Activated naive CD4-positive, alpha-beta T cell treated with anti-CD3 and anti-CD28 coated beads, Interleukin-2, amount 10 ng/mL, durations not matched to agents 7 days and 5 days (primary cell): ENCODE data around the gene AK1.
"Not testable (repeated sequence)": the region's sequence is repeated elsewhere in the genome, so short reads cannot be mapped to it uniquely, and the experiment has no call there.

Source experiments
- CTCF ChIA-PET: fragments of 350-600 bp; sonication (Branson Sonifier 250); formaldehyde crosslinking; loops from one replicate; lab custom pipeline; 2021; ENCODE audit warnings: antibody characterized with exemption; lab: Charles Lee
- DNase-seq: peaks from one replicate; pipeline ENCODE4 v3.0.0-alpha.2; 2020
- H3K27ac Mint-ChIP-seq: one replicate; pipeline ENCODE4 v1.8.0; 2021; ENCODE audit warnings: mild to moderate bottlenecking, moderate library complexity, mixed read lengths
- H3K27me3 Mint-ChIP-seq: one replicate; pipeline ENCODE4 v1.8.0; 2021; ENCODE audit warnings: mild to moderate bottlenecking, mixed read lengths
- H3K36me3 Mint-ChIP-seq: one replicate; pipeline ENCODE4 v1.8.0; 2021; ENCODE audit warnings: mixed read lengths
- H3K4me1 Mint-ChIP-seq: one replicate; pipeline ENCODE4 v1.8.0; 2021; ENCODE audit warnings: mixed read lengths
- H3K4me3 Mint-ChIP-seq: one replicate; pipeline ENCODE4 v1.8.0; 2021; ENCODE audit warnings: mild to moderate bottlenecking, moderate library complexity, mixed read lengths
- H3K9me3 Mint-ChIP-seq: one replicate; pipeline ENCODE4 v1.8.0; 2021; ENCODE audit warnings: mixed read lengths

Gene AK1

GRCh38 chr9:127884976-127885490 is 7.6 kb upstream of the AK1 start:
- Mint-ChIP-seq H3K4me3 (no peak overlapping the region), H3K4me1 (peaks cover 12% of the 10 kb centered on the region), H3K36me3 (peaks cover 37% of the 10 kb centered on the region), H3K9me3 (no peaks in the 10 kb centered on the region), H3K27ac (no peak overlapping the region), H3K27me3 (no peaks in the 10 kb centered on the region)
- no peak for DNase-seq
- CTCF ChIA-PET, result interaction anchor here (1.1 kb wide), 1 partner anchor 15 kb away, joined by 4 read pairs; no protein-coding TSS in a partner anchor

DNA sequence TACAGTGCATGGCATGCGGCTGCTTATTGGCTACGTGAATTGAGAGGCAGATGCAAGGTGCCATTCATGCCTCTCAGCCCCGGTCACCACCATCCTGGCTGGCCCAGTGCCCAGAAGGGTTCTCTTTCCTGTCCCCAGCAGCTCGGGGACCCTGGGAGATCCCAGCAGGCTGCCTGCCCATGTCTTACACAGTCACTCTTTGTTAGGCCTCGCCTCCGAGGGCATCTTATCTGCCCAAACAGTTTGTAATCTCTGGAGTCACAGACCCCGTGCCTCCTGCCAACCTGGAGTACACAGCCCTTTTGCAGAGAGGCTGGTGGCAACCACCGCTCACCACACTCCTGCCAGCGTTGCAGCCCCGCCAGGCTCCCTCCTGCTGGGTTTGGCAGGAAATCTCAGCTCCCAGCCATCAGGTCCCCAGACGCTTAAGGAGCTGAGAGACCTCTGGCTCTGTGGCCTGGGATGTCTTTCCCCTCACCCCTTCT is 7.0 kb upstream of the AK1 start:
- DNase-seq, result no peak
- Mint-ChIP-seq H3K4me1 (peaks cover 12% of the 10 kb centered on the region), H3K9me3 (no peaks in the 10 kb centered on the region), H3K4me3 (no peak overlapping the region), H3K27ac (peak overlapping the region; percentile 71), H3K36me3 (peaks cover 35% of the 10 kb centered on the region), H3K27me3 (no peaks in the 10 kb centered on the region)
- CTCF ChIA-PET, result no interaction called here

DNA sequence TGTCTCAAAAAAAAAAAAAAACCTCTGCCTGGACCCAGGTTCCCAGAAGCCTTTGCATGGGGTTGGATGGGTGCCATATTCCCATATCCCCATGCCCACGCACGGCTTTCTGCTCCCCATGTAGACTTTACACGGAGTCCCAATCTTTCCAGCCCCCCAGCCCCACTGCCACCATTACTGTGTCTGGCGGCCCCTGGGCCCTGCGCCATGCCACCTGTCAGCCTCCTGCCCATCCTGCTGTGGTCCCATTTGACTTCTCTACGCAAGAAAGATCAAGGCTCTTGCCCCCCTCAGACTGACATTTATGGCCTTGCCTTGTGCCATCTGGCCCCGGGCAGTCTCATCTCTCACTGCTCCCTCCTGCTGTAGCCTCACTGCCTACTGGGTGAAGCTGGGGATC is 6.5 kb upstream of the AK1 start:
- no peak for DNase-seq
- H3K4me3 Mint-ChIP-seq, result no peak overlapping the region
- no peaks in the 10 kb centered on the region for H3K9me3 Mint-ChIP-seq
- peaks cover 38% of the 10 kb centered on the region for H3K36me3 Mint-ChIP-seq
- H3K27ac Mint-ChIP-seq, result peak overlapping the region; percentile 71
- CTCF ChIA-PET, result interaction anchor here (0.9 kb wide), 1 partner anchor 14 kb away, joined by 3 read pairs; no protein-coding TSS in a partner anchor
- H3K27me3 Mint-ChIP-seq, result no peaks in the 10 kb centered on the region
- peaks cover 13% of the 10 kb centered on the region for H3K4me1 Mint-ChIP-seq

DNA sequence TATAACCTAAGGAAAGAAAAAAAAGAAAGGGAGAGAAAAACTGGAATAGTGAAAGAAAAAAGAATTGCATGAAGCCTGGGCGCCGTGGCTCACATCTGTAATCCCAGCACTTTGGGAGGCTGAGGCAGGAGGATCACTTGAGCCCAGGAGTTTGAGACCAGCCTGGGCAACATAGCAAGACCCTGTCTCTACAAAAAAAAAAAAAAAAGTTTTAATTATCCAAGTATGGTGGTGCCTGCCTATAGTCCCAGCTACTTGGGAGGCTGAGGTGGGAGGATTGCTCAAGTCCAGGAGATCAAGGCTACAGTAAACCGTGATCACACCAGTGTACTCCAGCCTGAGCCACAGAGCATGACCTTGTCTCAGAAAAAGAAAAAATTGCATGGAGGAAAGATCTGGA is 4.2 kb upstream of the AK1 start:
- peaks cover 17% of the 10 kb centered on the region for H3K4me1 Mint-ChIP-seq
- H3K4me3 Mint-ChIP-seq, H3K9me3 Mint-ChIP-seq, H3K27ac Mint-ChIP-seq, DNase-seq: not testable (repeated sequence)
- CTCF ChIA-PET, result interaction anchor here (1.4 to 2.1 kb wide), 4 partner anchors 11 to 154 kb away, joined by 3 to 12 read pairs (median 8); no protein-coding TSS in a partner anchor
- peaks cover 14% of the 10 kb centered on the region for H3K27me3 Mint-ChIP-seq
- H3K36me3 Mint-ChIP-seq, result peaks cover 32% of the 10 kb centered on the region

- CTCF ChIA-PET, result interaction anchor here (1.6 kb wide), 1 partner anchor 155 kb away, joined by 3 read pairs; no protein-coding TSS in a partner anchor
- no peak overlapping the region for H3K4me3 Mint-ChIP-seq
Observed at GRCh38 chr9:127880143-127880542, 2.7 kb upstream of the AK1 start.

GRCh38 chr9:127878652-127879390 is 1.3 kb upstream of the AK1 start:
- CTCF ChIA-PET, result interaction anchor here (0.6 to 1.4 kb wide), 3 partner anchors 9 to 358 kb away, joined by 3 to 5 read pairs (median 4); no protein-coding TSS in a partner anchor
- Mint-ChIP-seq H3K27me3 (peaks cover 16% of the 10 kb centered on the region), H3K27ac (no peak overlapping the region), H3K36me3 (peaks cover 12% of the 10 kb centered on the region), H3K9me3 (no peaks in the 10 kb centered on the region), H3K4me1 (peaks cover 13% of the 10 kb centered on the region), H3K4me3 (no peak overlapping the region)
- no peak for DNase-seq

More at GRCh38 chr9:127880143-127880542, 2.7 kb upstream of the AK1 start:
- peaks cover 24% of the 10 kb centered on the region for H3K36me3 Mint-ChIP-seq
- H3K27ac Mint-ChIP-seq, result no peak overlapping the region
- H3K9me3 Mint-ChIP-seq, result no peaks in the 10 kb centered on the region
- H3K27me3 Mint-ChIP-seq, result peaks cover 16% of the 10 kb centered on the region
- no peak for DNase-seq
- peaks cover 17% of the 10 kb centered on the region for H3K4me1 Mint-ChIP-seq

DNA sequence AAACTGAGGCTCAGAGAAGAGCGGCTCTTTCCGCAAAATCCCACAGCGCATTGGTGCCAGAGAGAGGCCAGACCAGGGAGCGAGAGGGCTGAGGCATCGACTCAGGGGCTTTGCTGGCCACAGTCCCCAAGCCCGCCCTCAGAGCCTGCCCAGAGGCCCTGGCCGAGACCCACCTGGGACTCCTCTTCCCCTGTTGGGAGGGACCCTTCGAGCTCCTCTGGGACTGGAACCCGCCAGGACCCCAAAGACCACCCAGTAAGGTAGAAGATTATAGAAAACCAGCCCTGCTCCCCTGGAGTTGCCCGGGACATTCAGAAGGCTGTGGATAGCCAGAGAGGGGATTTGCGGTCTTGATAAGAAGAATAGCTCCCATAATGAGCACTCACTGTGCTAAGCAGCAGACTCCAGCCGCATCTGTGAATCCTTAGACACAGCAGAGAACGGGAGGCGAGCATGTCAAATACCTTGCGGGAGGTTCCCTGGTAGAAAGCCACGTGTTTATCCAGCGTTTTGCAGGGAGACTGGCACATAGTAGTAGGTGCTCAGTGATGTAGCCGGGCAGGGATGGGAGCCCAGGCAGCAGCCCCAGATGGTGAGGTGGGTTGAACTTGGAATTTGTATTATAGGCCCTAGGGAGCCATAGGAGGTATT is 651 bp upstream of the AK1 start:
- CTCF ChIA-PET, result interaction anchor here (0.6 to 1.4 kb wide), 3 partner anchors 8 to 358 kb away, joined by 3 to 5 read pairs (median 4); no protein-coding TSS in a partner anchor
- H3K4me1 Mint-ChIP-seq, result peaks cover 13% of the 10 kb centered on the region
- H3K9me3 Mint-ChIP-seq, result no peaks in the 10 kb centered on the region
- no peak overlapping the region for H3K27ac Mint-ChIP-seq
- H3K27me3 Mint-ChIP-seq, result peaks cover 16% of the 10 kb centered on the region
- peaks cover 12% of the 10 kb centered on the region for H3K36me3 Mint-ChIP-seq
- no peak for DNase-seq
- H3K4me3 Mint-ChIP-seq, result no peak overlapping the region

DNA sequence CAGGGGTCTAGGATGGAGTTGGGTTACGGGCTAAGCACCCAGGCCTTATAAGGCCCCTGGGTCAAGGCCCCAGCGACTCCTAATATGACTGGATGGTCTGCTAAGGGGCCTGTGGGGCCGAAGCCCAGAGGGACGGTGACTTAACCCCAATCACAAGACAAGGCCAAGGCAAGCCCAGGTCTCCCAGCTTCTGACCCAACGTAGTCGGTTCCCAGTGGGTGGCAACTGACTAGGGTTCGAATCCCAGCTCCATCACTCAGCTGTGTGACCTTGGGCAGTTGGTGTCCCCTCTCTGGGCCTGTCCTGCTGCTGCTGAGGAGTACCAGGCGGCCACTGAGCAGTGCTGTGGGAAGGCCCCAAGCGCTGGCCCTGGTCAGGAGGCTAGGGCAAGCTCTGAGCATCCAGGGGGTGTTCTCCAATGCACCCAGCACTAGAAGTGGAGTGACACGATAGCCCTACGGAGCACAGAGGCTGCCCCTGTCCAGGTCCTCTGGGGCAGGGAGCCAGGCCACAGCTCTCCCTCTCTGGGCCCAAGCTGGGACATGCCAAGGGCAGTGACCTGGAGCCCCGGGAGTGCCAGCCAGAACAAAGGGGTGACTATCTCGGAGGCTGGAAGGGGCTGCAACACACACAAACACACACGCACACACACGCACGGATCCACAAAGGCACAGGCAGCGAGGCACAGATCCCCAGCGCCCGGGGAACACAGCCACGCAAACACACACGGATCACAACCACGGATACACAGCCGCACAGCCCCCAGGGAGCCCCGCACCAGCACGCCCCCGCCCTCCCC is 512 bp downstream of the AK1 start:
- DNase-seq, result no peak
- H3K4me3 Mint-ChIP-seq, result no peak overlapping the region
- peaks cover 7% of the 10 kb centered on the region for H3K4me1 Mint-ChIP-seq
- H3K27ac Mint-ChIP-seq, result peak overlapping the region; percentile 52
- peaks cover 12% of the 10 kb centered on the region for H3K36me3 Mint-ChIP-seq
- CTCF ChIA-PET, result interaction anchor here (0.8 to 1.4 kb wide), 2 partner anchors 44 kb away, joined by 3 to 4 read pairs; no protein-coding TSS in a partner anchor
- no peaks in the 10 kb centered on the region for H3K9me3 Mint-ChIP-seq
- peaks cover 16% of the 10 kb centered on the region for H3K27me3 Mint-ChIP-seq

GRCh38 chr9:127876026-127876763 is 1.3 kb downstream of the AK1 start:
- DNase-seq, result no peak
- peaks cover 7% of the 10 kb centered on the region for H3K4me1 Mint-ChIP-seq
- peaks cover 16% of the 10 kb centered on the region for H3K27me3 Mint-ChIP-seq
- CTCF ChIA-PET, result interaction anchor here (0.8 kb wide), 1 partner anchor 45 kb away, joined by 3 read pairs; no protein-coding TSS in a partner anchor
- H3K27ac Mint-ChIP-seq, result no peak overlapping the region
- peaks cover 11% of the 10 kb centered on the region for H3K36me3 Mint-ChIP-seq
- no peak overlapping the region for H3K4me3 Mint-ChIP-seq
- H3K9me3 Mint-ChIP-seq, result no peaks in the 10 kb centered on the region

- Mint-ChIP-seq H3K9me3 (no peaks in the 10 kb centered on the region), H3K4me1 (peaks cover 7% of the 10 kb centered on the region), H3K27ac (no peak overlapping the region), H3K27me3 (peaks cover 16% of the 10 kb centered on the region), H3K36me3 (peaks cover 11% of the 10 kb centered on the region), H3K4me3 (no peak overlapping the region)
- no peak for DNase-seq
- CTCF ChIA-PET, result no interaction called here
Observed at GRCh38 chr9:127875306-127875966, 2.0 kb downstream of the AK1 start.

DNA sequence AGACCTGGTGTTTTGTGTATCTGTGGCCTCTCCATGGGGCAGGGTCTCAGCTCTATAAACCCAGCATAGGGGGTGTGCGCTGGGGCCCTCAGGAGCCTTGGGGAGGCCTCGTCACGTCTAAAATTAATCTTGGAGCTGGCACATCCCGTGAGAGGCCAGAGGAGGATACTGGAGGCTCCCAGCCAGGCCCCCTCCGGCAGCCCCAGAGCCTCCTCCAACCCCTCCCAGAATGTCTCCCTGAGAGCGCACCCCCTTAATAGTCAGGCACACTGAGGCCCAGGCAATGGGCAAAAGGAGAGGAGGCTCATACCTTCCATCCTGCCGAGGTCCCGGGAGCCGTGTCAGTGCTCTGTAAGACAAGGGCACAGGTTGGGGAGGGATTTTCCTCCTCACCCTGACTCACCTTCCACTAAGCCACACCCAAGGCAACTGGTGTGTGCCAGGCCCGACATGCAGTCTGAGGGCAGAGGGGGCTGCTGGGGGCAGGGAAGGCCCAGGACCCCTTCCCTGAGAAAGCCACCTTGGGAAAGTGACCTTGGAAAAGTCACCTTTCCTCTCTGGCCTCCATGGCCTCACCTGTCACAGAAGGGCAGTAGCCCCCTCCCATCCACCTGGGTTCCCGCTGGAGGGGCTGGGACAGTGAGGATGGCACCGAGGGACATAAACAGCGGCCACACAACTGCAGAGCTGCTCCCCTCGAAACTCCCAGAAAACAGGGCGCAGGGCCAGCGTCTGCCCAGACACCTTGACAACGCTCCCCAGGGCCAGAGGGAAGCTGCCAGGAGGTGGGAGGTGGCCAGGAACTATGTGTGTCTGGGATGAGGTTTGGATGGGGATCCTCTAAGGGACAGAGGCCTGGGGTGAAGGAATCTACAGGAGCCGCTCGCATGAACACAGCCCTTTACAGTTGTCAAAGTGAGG is 2.9 kb downstream of the AK1 start:
- CTCF ChIA-PET, result interaction anchor here (0.6 kb wide), 1 partner anchor 372 kb away, joined by 3 read pairs; no protein-coding TSS in a partner anchor

DNA sequence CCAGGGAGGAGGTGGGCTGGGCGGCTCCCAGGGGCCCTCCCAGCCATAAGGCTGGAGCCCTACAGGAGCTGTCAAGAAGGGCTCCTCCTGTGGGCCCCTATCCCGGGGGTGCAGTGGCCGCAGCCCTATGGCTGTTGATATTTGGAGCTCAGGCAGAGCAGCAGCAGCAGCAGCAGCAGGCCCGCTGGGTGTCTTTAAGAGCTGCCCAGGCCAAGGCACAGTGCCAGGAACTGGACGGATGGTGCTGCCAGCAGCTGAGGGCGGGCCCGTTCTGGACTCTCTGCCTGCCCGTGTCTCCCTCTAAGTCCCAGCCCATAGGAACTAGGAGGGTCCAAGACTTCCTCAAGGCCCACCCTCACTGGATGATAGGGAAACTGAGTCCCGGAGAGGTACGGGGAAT is 3.6 kb downstream of the AK1 start:
- Mint-ChIP-seq H3K9me3 (no peaks in the 10 kb centered on the region), H3K27ac (no peak overlapping the region), H3K4me3 (no peak overlapping the region), H3K27me3 (peaks cover 16% of the 10 kb centered on the region), H3K36me3 (peaks cover 6% of the 10 kb centered on the region), H3K4me1 (peaks cover 5% of the 10 kb centered on the region)
- CTCF ChIA-PET, result interaction anchor here (0.6 to 1.9 kb wide), 2 partner anchors 48 to 371 kb away, joined by 3 to 5 read pairs; no protein-coding TSS in a partner anchor
- DNase-seq, result no peak

More for the DNA sequence above, 2.9 kb downstream of the AK1 start:
- no peak for DNase-seq
- Mint-ChIP-seq H3K4me3 (no peak overlapping the region), H3K4me1 (peaks cover 7% of the 10 kb centered on the region), H3K9me3 (no peaks in the 10 kb centered on the region), H3K27me3 (peaks cover 16% of the 10 kb centered on the region), H3K36me3 (peaks cover 9% of the 10 kb centered on the region), H3K27ac (no peak overlapping the region)
